Measurements from ENCODE around the gene LRRFIP1.

Gene LRRFIP1

DNA sequence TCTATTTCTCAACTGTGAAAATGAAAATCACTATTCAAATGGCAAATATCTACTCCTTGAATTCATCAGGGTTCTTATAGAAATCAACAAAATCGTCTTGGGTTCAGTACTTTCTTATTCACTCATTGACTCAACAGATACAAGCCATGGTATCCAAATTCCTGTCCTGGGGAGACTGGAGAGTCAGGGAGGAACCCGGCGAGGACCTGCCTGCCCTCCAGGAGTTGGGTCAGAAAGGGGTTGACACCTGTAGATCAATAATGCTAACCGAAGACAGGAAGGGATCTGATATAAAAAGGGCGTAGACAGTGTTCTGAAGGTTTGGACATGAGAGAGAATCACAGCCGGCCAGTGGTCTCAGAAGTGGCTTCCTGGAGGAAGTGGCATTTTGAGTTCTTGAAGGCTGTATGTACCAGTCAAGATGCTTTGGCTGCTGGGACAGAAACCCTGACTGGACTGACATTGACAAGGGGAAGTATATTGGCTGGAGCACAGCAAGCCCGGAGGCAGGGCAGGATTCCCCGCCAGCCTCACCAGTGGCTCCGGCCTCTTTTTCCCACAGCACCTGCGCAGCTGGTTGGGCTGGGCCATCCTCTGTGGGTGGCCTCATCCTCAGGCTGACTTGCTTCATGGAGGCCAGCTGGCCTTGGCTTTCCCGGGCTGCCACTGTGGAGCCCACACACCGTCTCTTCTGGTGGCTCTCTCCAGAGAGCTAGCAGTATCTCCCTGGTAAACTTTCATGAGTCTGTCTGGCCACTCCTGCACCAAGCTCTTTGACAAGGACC is 3.0 kb downstream of the LRRFIP1 start:
- TF ChIP-seq, protein P1, sequence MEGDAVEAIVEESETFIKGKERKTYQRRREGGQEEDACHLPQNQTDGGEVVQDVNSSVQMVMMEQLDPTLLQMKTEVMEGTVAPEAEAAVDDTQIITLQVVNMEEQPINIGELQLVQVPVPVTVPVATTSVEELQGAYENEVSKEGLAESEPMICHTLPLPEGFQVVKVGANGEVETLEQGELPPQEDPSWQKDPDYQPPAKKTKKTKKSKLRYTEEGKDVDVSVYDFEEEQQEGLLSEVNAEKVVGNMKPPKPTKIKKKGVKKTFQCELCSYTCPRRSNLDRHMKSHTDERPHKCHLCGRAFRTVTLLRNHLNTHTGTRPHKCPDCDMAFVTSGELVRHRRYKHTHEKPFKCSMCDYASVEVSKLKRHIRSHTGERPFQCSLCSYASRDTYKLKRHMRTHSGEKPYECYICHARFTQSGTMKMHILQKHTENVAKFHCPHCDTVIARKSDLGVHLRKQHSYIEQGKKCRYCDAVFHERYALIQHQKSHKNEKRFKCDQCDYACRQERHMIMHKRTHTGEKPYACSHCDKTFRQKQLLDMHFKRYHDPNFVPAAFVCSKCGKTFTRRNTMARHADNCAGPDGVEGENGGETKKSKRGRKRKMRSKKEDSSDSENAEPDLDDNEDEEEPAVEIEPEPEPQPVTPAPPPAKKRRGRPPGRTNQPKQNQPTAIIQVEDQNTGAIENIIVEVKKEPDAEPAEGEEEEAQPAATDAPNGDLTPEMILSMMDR (conservative IDR thresholded peaks at IDR 0.05; ENCODE audit: low read depth, low read length), result no peak
- H3K4me3 ChIP-seq (ENCODE audit: low read depth, low read length), result no peak overlapping the region
- DNase-seq (ENCODE audit: low read depth), result no peak

- DNase-seq (ENCODE audit: low read depth), result no peak
- H3K4me3 ChIP-seq (ENCODE audit: low read depth, low read length), result no peak overlapping the region
- TF ChIP-seq, protein P1 (conservative IDR thresholded peaks at IDR 0.05; ENCODE audit: low read depth, low read length), result no peak
These were observed 3.8 kb downstream of the LRRFIP1 start for GRCh38 chr2:237631007-237631785.

DNA sequence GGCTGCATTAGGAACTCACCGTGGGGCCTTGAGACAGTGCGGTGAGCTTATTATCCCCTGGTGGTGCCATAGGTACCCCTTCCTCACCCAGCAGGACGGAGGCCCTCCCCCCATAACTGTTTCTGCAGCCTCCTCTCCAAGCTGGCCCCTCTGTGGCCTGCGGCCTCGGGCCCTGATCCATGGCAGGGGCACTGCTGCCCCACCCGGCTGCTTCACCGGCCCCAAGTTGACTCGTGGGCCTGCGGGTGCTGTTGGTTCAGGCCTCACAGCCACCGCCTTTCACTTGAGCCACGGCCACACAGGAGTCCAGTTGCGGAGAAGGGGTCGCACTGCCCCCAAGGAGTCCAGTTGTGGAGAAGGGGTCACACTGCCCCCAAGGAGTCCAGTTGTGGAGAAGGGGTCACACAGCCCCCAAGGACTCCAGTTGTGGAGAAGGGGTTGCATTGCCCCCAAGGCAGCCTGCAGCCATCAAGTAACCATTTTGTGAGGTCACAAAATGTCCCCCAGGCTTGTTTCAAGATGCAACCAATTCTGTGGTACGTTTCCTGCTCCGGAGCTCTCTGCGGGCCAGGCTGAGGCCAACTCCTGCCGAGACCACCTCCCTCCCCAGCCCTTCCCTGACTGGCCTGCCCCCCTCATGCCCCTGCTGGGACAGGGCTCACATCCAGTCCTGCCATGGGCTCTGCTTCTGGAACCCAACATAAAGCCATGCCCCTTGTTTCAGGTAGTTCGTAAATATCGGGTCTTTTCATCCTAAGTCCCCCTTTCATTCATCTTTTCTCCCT is 4.6 kb downstream of the LRRFIP1 start:
- TF ChIP-seq, protein P1 (conservative IDR thresholded peaks at IDR 0.05; ENCODE audit: low read depth, low read length), result no peak
- H3K4me3 ChIP-seq (ENCODE audit: low read depth, low read length), result no peak overlapping the region
- no peak for DNase-seq (ENCODE audit: low read depth)

- TF ChIP-seq, protein P1 (conservative IDR thresholded peaks at IDR 0.05; ENCODE audit: low read depth, low read length), result no peak
- no peak overlapping the region for H3K4me3 ChIP-seq (ENCODE audit: low read depth, low read length)
- no peak for DNase-seq (ENCODE audit: low read depth)
These were observed 5.7 kb downstream of the LRRFIP1 start for GRCh38 chr2:237633061-237633561.

- no peak overlapping the region for H3K4me3 ChIP-seq (ENCODE audit: low read depth, low read length)
- TF ChIP-seq, protein P1 (conservative IDR thresholded peaks at IDR 0.05; ENCODE audit: low read depth, low read length), result no peak
- DNase-seq (ENCODE audit: low read depth), result no peak
These were observed 9.2 kb downstream of the LRRFIP1 start for GRCh38 chr2:237636578-237636977.

GRCh38 chr2:237637429-237638135 is 10.2 kb downstream of the LRRFIP1 start:
- TF ChIP-seq, protein P1 (conservative IDR thresholded peaks at IDR 0.05; ENCODE audit: low read depth, low read length), result no peak
- DNase-seq (ENCODE audit: low read depth), result no peak
- H3K4me3 ChIP-seq (ENCODE audit: low read depth, low read length), result no peak overlapping the region
